Kidney tubule cell (primary cell): ENCODE data around the gene ST3GAL3.

Source experiments
- DNase-seq: peaks from one replicate; pipeline ENCODE4 v3.0.0-alpha.2; 2018; ENCODE audit warnings: low spot score

The ST3GAL3 gene

DNA sequence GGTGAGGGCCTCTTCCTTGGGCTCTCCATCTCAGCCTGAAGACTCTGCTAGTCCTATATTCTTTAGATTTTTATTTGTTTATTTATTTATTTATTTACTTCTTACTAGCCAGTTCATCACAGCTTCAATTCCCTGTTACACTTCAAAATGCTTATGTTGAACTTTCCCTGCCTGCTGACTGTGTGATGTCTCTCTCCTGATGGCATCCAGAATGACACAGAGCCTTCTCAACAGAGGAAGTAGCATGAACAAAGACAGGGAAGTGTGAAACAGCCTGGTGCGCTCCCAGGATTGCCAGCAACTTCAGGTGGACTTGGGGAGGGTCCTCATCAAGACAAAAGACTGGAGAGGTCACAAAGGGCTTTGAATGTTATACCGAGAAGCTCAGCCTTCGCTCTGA, 235.1 kb downstream of the ST3GAL3 start:
- no peak for DNase-seq

DNA sequence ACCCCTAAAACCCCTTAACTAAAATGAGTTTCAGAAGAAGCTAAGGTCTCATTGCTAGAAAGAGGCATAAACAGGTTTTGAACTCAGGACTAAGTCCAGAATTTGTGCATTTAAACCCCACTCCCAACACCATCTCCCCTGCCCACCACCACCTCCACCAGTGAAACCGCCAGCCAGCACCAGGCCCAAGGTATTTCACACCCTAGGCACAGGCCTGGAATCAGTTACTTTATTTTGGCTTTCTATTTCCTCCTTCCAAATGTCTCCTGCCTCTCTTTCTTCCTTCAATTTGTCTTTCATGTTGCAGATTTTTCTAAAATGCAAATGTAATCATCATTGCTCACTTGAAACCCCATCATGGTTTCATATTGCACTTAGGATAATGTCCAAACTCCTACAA, 237.5 kb downstream of the ST3GAL3 start:
- no peak for DNase-seq

GRCh38 chr1:43945674-43946235, 238.4 kb downstream of the ST3GAL3 start:
- no peak for DNase-seq

GRCh38 chr1:43946236-43947060, 239.1 kb downstream of the ST3GAL3 start, which contains the start of gene IPO13:
TSS of gene IPO13 (plus strand) at chr1:43946950. CDS start at chr1:43947601, 651 bp downstream.
- DNase-seq, result peak; percentile 97

DNA sequence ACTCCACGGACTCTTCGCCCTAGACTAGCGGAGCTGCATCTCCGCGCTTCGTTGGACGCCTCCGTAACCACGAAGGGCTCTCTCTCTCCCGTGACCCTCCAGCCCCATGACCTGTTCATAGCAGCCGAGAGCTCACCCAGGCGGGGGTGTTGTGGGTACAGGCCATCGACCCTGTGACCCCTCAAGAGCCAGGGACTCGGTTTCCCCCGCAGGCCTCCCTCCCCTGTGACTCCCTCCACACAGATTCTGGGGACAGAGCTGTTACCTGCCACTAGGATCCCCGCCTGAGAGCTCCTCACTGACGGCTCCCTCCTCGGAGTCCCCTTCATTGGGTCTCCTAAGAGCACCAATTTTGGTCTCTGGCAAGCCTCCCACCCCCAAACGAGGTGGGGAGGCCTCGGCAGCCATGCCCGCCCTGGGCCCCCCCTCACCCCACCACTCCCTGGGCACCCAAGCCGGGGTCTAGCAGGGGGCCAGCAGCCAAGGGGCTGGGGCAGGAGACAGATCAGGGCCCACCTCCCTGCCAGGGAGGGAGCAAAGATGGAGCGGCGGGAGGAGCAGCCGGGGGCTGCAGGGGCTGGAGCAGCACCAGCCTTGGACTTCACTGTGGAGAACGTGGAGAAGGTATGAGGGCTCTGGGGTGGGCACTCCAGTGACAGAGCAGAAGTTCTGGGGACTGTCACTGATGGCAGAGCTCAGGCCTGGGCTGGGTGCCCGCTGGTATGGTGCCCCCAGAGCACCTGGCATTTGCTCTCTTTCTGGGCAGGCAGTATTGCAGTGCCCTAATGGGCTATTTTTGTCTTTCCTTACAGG, 239.9 kb downstream of the ST3GAL3 start:
- no peak for DNase-seq

DNA sequence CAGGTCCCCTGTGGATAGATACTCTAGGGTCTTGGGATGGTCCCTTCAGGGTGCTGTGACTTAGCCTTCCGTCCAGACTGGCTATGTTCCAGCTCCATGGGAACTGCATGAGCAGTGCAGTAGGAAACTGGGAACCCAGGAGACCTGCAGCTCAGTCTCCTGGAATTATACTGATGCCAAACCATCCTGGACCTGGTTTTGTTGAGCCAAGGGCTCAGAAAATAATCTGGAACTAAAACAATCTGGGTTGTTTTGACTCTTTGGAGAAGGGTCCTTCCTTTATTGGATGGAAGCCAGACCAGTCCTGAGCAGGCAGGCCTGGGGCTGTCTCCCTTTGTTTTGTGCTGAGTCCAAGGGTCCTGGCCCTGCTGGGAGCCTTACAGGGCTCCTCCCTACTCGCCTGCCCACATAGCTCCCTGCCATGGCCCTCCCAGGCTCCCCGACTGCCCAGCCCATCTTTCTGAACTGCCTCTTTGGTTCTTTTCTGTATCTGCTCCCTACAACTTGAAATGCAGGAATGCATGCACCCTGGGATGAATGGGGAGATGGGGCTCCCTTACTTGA, 240.6 kb downstream of the ST3GAL3 start:
- DNase-seq, result no peak

DNA sequence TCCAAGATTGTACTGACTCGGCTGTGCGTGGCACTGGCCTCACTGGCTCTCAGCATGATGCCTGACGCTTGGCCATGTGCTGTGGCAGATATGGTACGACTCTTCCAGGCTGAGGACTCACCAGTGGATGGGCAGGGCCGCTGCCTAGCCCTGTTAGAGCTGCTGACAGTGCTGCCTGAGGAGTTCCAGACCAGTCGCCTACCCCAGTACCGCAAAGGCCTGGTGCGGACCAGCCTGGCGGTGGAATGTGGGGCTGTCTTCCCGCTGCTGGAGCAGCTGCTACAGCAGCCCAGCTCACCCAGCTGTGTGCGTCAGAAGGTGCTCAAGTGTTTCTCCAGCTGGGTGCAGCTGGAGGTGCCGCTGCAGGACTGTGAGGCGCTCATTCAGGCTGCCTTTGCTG, 242.3 kb downstream of the ST3GAL3 start:
- no peak for DNase-seq

DNA sequence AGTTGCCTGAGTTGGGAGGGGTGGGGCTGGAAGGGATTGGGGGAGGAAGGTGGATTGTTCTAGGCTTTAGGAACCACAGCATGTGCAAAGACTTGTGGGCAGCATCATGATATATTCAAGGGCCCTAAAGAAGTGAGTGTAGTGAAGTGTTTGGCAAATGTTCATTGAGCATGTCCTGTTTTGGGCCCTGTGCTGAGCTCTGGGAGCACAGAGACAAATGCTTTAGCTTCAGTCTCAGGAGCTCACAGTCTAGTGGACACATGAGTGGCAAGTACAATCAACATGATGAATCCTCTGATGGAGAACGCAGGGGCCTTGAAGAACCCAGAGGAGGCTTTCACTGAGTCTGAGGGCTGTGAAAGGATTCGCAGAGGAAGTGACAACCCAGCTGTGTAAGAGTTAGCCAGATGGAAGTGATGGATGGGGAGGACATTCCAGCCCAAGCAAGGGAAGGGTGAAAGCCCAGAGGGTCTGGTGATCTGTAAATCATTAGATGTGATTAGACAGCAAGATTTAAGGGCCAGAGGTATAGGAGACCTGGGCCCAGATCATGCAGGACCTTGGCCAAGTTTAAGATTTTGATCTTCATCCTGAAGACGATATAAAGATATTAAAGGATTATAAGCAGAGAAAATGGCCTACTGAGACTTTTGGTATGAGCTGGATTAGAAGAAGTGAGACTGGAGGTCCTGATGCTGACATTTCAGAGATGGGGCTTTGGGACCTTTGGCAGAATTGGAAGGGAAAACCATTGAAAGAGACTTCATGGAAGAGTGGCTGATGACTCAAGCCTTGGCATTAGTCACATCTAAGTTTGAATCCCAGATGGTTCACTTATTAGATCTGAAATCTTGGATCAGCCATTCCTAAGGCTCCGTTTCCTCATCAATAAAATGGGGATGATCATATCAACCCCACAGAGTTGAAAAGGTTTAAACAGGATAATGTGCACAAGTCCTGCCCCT, 244.0 kb downstream of the ST3GAL3 start:
- DNase-seq, result peak; percentile 78

DNA sequence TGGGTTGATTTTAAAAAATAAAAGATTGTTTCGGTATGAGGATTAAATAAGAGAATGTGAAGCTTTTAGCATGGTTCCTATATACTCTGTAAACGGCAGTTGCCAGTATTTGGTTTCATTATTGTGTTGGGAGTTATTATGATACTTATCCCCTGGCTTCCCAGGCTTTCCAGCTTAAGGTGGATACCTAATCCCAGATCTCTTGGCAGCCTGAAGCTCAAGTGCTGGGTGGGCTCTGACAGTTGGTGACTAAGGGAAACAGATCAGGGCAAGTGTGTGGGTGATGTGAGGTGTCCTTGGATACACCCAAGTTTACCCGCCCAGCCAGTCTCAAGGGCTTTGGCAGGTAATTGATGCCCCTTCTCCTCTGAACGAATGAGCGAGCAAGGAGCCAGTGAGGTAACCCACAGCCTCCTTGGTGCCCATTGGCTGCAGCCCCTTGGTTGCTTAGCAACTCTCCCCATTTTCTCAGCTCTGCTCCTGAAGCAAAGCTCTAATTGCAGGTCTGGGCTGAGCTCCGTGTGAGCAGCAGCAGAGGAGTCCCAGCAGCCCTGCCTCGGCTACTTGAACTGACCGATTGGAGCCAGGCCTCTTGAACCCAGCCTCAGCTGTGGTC, 245.5 kb downstream of the ST3GAL3 start:
- DNase-seq, result peak; percentile 29

GRCh38 chr1:43953361-43953760, 246.0 kb downstream of the ST3GAL3 start:
- DNase-seq, result no peak

DNA sequence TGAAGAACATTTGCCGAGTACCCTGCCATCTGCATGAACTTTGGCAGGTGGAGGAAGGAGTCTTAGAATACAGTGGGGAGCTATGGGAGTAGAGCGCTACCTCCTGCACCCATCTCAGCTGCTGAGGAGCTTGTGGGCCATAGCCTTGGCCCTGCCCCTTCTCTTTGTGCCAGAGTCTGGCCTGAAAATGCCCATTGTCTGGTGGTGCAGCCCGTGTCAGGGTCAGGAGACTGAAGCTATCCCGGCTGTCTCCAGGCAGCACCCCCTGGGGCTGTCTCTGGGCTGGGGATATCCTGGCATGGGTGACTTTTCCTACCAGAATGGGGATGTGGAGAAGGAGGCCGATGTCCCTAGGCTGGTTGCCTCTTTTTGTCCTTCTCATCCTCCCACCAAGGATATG, 246.7 kb downstream of the ST3GAL3 start:
- DNase-seq, result no peak

DNA sequence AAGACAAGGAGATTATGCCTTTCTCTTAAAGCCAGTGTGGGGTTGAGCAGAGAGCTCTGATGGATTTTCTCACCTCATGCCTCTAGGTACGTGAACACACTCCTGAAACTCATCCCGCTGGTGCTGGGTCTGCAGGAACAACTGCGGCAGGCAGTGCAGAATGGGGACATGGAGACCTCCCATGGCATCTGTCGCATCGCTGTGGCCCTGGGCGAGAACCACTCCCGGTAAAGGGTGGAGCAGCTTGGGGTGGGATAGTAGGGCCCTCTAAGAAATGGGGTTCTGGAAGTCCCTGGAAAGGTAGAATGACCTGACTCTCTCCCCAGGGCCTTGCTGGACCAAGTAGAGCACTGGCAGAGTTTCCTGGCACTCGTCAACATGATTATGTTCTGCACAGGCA, 248.9 kb downstream of the ST3GAL3 start:
- DNase-seq, result no peak

DNA sequence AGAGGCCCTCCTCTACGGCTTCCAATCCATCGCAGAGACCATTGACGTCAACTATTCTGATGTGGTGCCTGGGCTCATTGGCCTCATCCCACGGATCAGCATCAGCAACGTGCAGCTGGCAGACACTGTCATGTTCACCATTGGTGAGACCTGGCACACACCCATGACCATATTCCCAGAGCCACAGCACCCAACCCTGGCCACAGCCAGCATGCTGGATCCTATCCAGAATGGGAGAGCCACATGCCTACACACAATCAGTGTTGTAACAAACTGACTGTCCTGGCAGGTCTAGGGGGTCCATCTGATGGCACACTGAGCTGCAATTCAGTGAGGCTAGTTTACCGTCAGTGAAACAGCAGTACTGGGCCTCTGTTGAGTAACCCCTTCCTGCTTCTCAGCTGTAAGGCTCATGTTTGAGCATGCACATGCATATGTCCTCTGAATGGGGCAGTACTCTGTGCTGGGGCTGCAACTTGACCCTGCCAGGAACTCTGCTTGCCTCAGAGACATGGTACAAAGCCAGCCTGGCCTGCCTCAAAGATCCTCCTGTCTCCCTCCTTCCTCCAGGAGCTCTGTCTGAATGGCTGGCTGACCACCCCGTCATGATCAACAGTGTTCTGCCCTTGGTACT, 250.2 kb downstream of the ST3GAL3 start:
- DNase-seq, result no peak

- no peak for DNase-seq
Observed at GRCh38 chr1:43958351-43959255, 251.3 kb downstream of the ST3GAL3 start.

DNA sequence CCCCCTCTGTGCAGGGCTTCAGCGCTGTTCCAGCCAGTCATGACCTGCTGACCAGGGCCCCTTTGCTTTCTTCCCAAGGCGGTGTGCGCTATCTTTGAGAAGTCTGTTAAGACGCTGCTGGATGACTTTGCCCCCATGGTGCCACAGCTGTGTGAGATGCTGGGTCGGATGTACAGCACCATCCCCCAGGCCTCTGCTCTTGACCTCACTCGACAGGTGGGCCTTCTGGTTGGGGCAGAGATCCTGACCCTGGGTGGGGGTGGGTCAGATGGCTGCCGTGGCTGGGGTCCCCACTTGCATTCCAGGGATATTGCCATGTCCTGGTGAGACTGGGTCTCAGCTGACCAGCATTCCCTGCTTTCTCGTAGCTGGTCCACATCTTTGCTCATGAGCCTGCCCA, 253.5 kb downstream of the ST3GAL3 start:
- DNase-seq, result no peak

- DNase-seq, result no peak
Observed at GRCh38 chr1:43961692-43962091, 254.4 kb downstream of the ST3GAL3 start.

GRCh38 chr1:43962324-43962723, 255.0 kb downstream of the ST3GAL3 start:
- no peak for DNase-seq

DNA sequence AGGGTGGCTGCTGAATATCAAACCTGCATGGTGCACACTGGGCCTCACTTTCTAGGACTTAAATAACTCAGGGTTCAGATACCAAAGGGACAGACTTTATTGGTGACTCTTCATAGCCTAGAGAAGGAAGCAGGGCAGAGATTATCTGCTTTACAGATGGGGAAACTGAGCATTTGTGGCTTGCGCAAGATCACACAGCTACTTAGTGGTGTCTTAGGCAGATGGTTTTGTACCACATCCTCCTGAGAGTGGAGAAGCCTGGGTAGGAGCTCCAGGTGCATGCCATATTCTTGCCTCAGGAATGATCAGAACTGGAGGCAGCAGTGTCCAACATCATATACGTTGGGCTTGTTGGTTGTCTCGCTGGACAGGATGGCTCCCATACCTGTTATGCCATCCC, 255.7 kb downstream of the ST3GAL3 start:
- DNase-seq, result no peak

- no peak for DNase-seq
Observed at GRCh38 chr1:43963890-43964289, 256.6 kb downstream of the ST3GAL3 start.
